GM12878 (cell line): Measurements from ENCODE around the gene ARL5A. TPM values are rescaled to one million over a fixed set of nuclear protein-coding genes. Genes with fewer than 3 reads are reported as not detected.

Experiments used
- ATAC-seq: fragments of 200-7000 bp; cut with Tn5 transposase; 3 replicates; pipeline ENCODE4 v1.9.1; 2020; ENCODE audit warnings: mild to moderate bottlenecking, moderate library complexity
- BruUV-seq: library from RNA; stranded (reverse); fragments of 400-500 nt; replicated peaks from 2 replicates; lab custom pipeline; 2021; lab: Mats Ljungman, UMichigan
- CTCF ChIA-PET: fragments of 300-600 bp; sonication (Branson Sonifier 250); formaldehyde crosslinking; extraction: SDS; loops from one replicate; lab custom pipeline; 2021; ENCODE audit warnings: inconsistent platforms; lab: Yijun Ruan, JAX
- POLR2A ChIA-PET: fragments of 350-600 bp; formaldehyde crosslinking; extraction: SDS; loops from one replicate; lab custom pipeline; 2021; ENCODE audit warnings: inconsistent platforms; lab: Charles Lee
- RAD21 ChIA-PET: fragments of 300-600 bp; sonication (Branson Sonifier 250); formaldehyde crosslinking; loops from one replicate; lab custom pipeline; 2023; ENCODE audit warnings: antibody characterized with exemption; ENCODE audit not compliant: unreplicated experiment; lab: Charles Lee
- SMC1A ChIA-PET: fragments of 300-600 bp; sonication (Branson Sonifier 250); formaldehyde crosslinking; loops from one replicate; lab custom pipeline; 2023; ENCODE audit not compliant: unreplicated experiment, uncharacterized antibody; lab: Charles Lee
- DNase-seq: peaks from one replicate; pipeline ENCODE4 v3.0.0-alpha.2; 2011; ENCODE audit warnings: low read depth, low spot score
- FAIRE-seq: peaks from 3 replicates; lab custom pipeline; 2011; peaks lifted over from hg19 to GRCh38; lab: Jason Lieb, UNC
- H2AFZ ChIP-seq: 2 replicates; pipeline ENCODE4 v1.6.0; 2011; ENCODE audit warnings: low read depth, low read length, control low read depth; ENCODE audit not compliant: control insufficient read depth
- H3K27ac ChIP-seq: 2 replicates; pipeline ENCODE4 v1.5.1; 2011; ENCODE audit warnings: control low read depth; ENCODE audit not compliant: control insufficient read depth, insufficient read depth
- H3K27me3 ChIP-seq, 2 experiments: replicated peaks in 1 of 2; 2 replicates each; pipeline versions ENCODE4 v1.6.0 to v1.6.1; 2011; ENCODE audit warnings: low read length in 1 of 2; ENCODE audit not compliant: control insufficient read depth in 2 of 2, insufficient read depth in 2 of 2
- H3K36me3 ChIP-seq, 2 experiments: 2 replicates each; pipeline ENCODE4 v1.5.1; 2011; ENCODE audit warnings: low read length in 1 of 2; ENCODE audit not compliant: control insufficient read depth in 2 of 2, insufficient read depth in 2 of 2
- H3K4me1 ChIP-seq: 2 replicates; pipeline ENCODE4 v1.6.1; 2011; ENCODE audit warnings: mild to moderate bottlenecking, low read length, moderate library complexity, mixed read lengths; ENCODE audit not compliant: control insufficient read depth, insufficient read depth
- H3K4me2 ChIP-seq: 2 replicates; pipeline ENCODE4 v1.6.0; 2011; ENCODE audit warnings: control low read depth; ENCODE audit not compliant: control insufficient read depth, insufficient read depth
- H3K4me3 ChIP-seq: fragments of 200-600 bp; sonication (generic); 2 replicates; pipeline ENCODE4 v1.5.1; 2016
- H3K79me2 ChIP-seq: 2 replicates; pipeline ENCODE4 v1.6.0; 2011; ENCODE audit warnings: low read length; ENCODE audit not compliant: control insufficient read depth, insufficient read depth
- H3K9ac ChIP-seq: 2 replicates; pipeline ENCODE4 v1.8.0; 2011; ENCODE audit warnings: low read length, control low read depth, mixed read lengths; ENCODE audit not compliant: control insufficient read depth, insufficient read depth
- H3K9me3 ChIP-seq: replicated peaks from 3 replicates; pipeline ENCODE4 v1.5.1; 2011; ENCODE audit warnings: mild to moderate bottlenecking, low read length; ENCODE audit not compliant: control insufficient read depth, insufficient read depth
- H4K20me1 ChIP-seq: 2 replicates; pipeline ENCODE4 v1.6.0; 2011; ENCODE audit not compliant: control insufficient read depth, insufficient read depth
- BHLHE40 ChIP-seq, 2 experiments: fragments of 450-650 bp in 1 of 2; IDR thresholded peaks; 2 replicates each; pipeline ENCODE4 v1.6.1; 2011 to 2017; ENCODE audit warnings: low read depth in 2 of 2, borderline replicate concordance in 1 of 2, improper control_type of control experiment in 1 of 2, low read length in 1 of 2, mild to moderate bottlenecking in 1 of 2
- CEBPB ChIP-seq, 2 experiments: fragments of 150-350 bp in 1 of 2; IDR thresholded peaks; 2 replicates each; pipeline ENCODE4 v1.6.1; 2012 to 2014; ENCODE audit warnings: low read depth in 2 of 2, low read length in 2 of 2, borderline replicate concordance in 1 of 2, inconsistent platforms in 1 of 2
- EGR1 ChIP-seq, 2 experiments: IDR thresholded peaks; 1 replicate in 1 of 2; 2 replicates in 1 of 2; pipeline ENCODE4 v1.6.1; 2011 to 2012; ENCODE audit warnings: low read depth in 2 of 2, low read length in 2 of 2, borderline replicate concordance in 1 of 2, mild to moderate bottlenecking in 1 of 2, moderate library complexity in 1 of 2
- GATAD2B ChIP-seq: fragments of 450-650 bp; conservative IDR thresholded peaks from 2 replicates; pipeline ENCODE4 v1.6.1; 2017; ENCODE audit warnings: low read depth, mild to moderate bottlenecking, moderate library complexity
- NFYB ChIP-seq: IDR thresholded peaks from 2 replicates; pipeline ENCODE4 v1.6.1; 2011; ENCODE audit warnings: low read depth, mild to moderate bottlenecking, low read length, improper control_type of control experiment, moderate library complexity; ENCODE audit not compliant: insufficient read depth
- NR2C1 ChIP-seq: fragments of 450-650 bp; IDR thresholded peaks from 2 replicates; pipeline ENCODE4 v1.6.1; 2017; ENCODE audit warnings: antibody characterized with exemption, mild to moderate bottlenecking, moderate library complexity
- POU2F2 ChIP-seq: IDR thresholded peaks from 3 replicates; pipeline ENCODE4 v1.6.1; 2011; ENCODE audit warnings: low read depth, mild to moderate bottlenecking, low read length, borderline replicate concordance
- RBBP5 ChIP-seq: fragments of 200-600 bp; sonication (generic); conservative IDR thresholded peaks from 2 replicates; pipeline ENCODE4 v1.6.1; 2016
- SUPT20H ChIP-seq: IDR thresholded peaks from 2 replicates; pipeline ENCODE4 v1.6.1; 2011; ENCODE audit warnings: low read depth, mild to moderate bottlenecking, low read length, moderate library complexity, borderline replicate concordance; ENCODE audit not compliant: control insufficient read depth
- ZNF592 ChIP-seq: fragments of 450-650 bp; IDR thresholded peaks from 2 replicates; pipeline ENCODE4 v1.6.1; 2017; ENCODE audit warnings: mild to moderate bottlenecking, moderate library complexity
- WGBS: methylation state at CpG from one replicate; pipeline ENCODE4 v1.1.6; 2016; ENCODE audit warnings: low lambda C conversion rate; ENCODE audit not compliant: insufficient replicate concordance, insufficient coverage; ENCODE audit errors: missing lambda C conversion rate; 5-methylcytosine and 5-hydroxymethylcytosine counted together
- in situ Hi-C: fragments of 300-500 bp; cut with MboI; formaldehyde crosslinking; loops from 9 replicates; pipeline ENCODE4 v1.14.3; 2018; ENCODE audit warnings: mixed read lengths
- intact Hi-C: fragments of 100-400 bp; cut with micrococcal nuclease; formaldehyde crosslinking; loops from one replicate; pipeline ENCODE4 v1.14.2; 2022; ENCODE audit not compliant: unreplicated experiment
- polyA plus RNA-seq, 11 experiments: library from polyadenylated mRNA; depleted of rRNA in 4 of 11; unstranded in 6 of 11; stranded (reverse) in 5 of 11; fragments of >200 nt; fragmentation: Nextera tagmentation in 4 of 11; fragmentation: Illumina TruSeq in 1 of 11; extraction: Ambion mirVana in 4 of 11; extraction: Trizol in 1 of 11; gene quantifications; 1 replicate in 1 of 11; 2 replicates in 10 of 11; pipeline versions ENCODE4 v1.2.1 to v1.2.3, GENCODE V29; 2011 to 2016; ENCODE audit warnings: inconsistent platforms in 2 of 11, missing spikeins in 2 of 11, low read depth in 1 of 11
- total RNA-seq, 4 experiments: library from RNA; depleted of rRNA in 3 of 4; stranded (reverse); fragments of >200 nt in 3 of 4; fragmentation: Illumina TruSeq in 1 of 4; extraction: Trizol in 1 of 4; gene quantifications; 2 replicates each; pipeline versions ENCODE4 v1.2.1 to v1.2.3, GENCODE V29; 2013 to 2021
- TF ChIP-seq, protein P1 (sequence below): IDR thresholded peaks from 2 replicates; pipeline ENCODE4 v1.6.1; 2012; ENCODE audit warnings: low read depth, low read length, improper control_type of control experiment
- TF ChIP-seq, protein P2 (sequence below): fragments of 450-650 bp; formaldehyde crosslinking; IDR thresholded peaks from 2 replicates; pipeline ENCODE4 v1.4.0; 2022; ENCODE audit warnings: mild to moderate bottlenecking, moderate library complexity

ARL5A gene
- total and polyA plus RNA-seq, 10 of the 15 experiments (the other 5 are each of a cell fraction or from before 2014, with no cell fraction given) = 9.4 to 52.9 (median 32.0) TPM

DNA sequence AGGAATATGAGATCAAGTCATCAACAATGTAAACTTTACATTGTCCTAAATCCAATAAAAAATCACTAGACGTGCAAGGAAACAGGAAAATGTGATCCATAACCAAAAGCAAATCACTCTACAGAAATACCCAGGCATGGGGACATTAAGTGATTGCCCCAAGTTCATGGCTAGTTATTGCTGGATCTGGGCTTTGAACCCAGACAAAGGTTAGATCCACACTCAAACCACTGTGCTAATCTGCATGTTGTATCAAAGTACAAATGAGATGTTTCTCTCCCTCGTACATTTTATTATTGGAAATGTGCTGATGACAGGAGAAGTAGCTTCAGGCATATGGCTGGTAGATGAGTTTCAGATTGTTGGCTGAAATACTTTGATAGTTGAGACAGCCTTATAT is 2.7 kb upstream of the ARL5A start:
- BruUV-seq = no TSS peak
- POLR2A ChIA-PET = interaction anchor here (0.6 to 1.2 kb wide), 2 partner anchors 8 to 571 kb away, joined by 3 to 4 read pairs; no protein-coding TSS in a partner anchor
- TF ChIP-seq NR2C1 (no peak), BHLHE40 (IDR thresholded peaks at IDR 0.05; ENCODE audit: borderline replicate concordance in 1 of 2, low read depth in 2 of 2, low read length in 1 of 2) (no peak), SUPT20H (no peak), GATAD2B (no peak), POU2F2 (no peak), ZNF592 (no peak), NFYB (no peak), RBBP5 (no peak), EGR1 (IDR thresholded peaks at IDR 0.05; ENCODE audit: borderline replicate concordance in 1 of 2, low read depth in 2 of 2, low read length in 2 of 2) (no peak), CEBPB (IDR thresholded peaks at IDR 0.05; ENCODE audit: borderline replicate concordance in 1 of 2, low read depth in 2 of 2, low read length in 2 of 2) (no peak)
- TF ChIP-seq, protein P1, sequence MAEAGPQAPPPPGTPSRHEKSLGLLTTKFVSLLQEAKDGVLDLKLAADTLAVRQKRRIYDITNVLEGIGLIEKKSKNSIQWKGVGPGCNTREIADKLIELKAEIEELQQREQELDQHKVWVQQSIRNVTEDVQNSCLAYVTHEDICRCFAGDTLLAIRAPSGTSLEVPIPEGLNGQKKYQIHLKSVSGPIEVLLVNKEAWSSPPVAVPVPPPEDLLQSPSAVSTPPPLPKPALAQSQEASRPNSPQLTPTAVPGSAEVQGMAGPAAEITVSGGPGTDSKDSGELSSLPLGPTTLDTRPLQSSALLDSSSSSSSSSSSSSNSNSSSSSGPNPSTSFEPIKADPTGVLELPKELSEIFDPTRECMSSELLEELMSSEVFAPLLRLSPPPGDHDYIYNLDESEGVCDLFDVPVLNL = no peak
- TF ChIP-seq, protein P2, sequence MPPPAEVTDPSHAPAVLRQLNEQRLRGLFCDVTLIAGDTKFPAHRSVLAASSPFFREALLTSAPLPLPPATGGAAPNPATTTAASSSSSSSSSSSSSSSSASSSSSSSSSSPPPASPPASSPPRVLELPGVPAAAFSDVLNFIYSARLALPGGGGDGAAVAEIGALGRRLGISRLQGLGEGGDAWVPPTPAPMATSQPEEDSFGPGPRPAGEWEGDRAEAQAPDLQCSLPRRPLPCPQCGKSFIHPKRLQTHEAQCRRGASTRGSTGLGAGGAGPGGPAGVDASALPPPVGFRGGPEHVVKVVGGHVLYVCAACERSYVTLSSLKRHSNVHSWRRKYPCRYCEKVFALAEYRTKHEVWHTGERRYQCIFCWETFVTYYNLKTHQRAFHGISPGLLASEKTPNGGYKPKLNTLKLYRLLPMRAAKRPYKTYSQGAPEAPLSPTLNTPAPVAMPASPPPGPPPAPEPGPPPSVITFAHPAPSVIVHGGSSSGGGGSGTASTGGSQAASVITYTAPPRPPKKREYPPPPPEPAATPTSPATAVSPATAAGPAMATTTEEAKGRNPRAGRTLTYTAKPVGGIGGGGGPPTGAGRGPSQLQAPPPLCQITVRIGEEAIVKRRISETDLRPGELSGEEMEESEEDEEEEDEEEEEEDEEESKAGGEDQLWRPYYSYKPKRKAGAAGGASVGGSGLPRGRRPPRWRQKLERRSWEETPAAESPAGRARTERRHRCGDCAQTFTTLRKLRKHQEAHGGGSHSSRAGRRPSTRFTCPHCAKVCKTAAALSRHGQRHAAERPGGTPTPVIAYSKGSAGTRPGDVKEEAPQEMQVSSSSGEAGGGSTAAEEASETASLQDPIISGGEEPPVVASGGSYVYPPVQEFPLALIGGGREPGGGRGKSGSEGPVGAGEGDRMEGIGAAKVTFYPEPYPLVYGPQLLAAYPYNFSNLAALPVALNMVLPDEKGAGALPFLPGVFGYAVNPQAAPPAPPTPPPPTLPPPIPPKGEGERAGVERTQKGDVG (CRISPR knock-in tag) = no peak

More for the DNA sequence above, 2.7 kb upstream of the ARL5A start:
- Histone ChIP-seq H2AFZ (no peak overlapping the region), H3K79me2 (peaks cover 23% of the 10 kb centered on the region), H3K9me3 (no peaks in the 10 kb centered on the region), H3K27me3 (no peaks in the 10 kb centered on the region), H3K4me3 (no peak overlapping the region), H4K20me1 (no peaks in the 10 kb centered on the region), H3K4me2 (no peak overlapping the region), H3K27ac (no peak overlapping the region), H3K4me1 (peaks cover 11% of the 10 kb centered on the region; the same call in 1 of the 2 replicates), H3K9ac (no peak overlapping the region), H3K36me3 (no peaks in the 10 kb centered on the region)
- intact Hi-C loops = no loop called here
- CTCF ChIA-PET = no interaction called here
- no peak for ATAC-seq
- DNase-seq = no peak
- WGBS = 80% methylated on average over 2 of the region's 2 CpGs
- no peak for FAIRE-seq
- in situ Hi-C loops = no loop called here
- SMC1A ChIA-PET = interaction anchor here (0.8 to 2.0 kb wide), 4 partner anchors 9 to 59 kb away, joined by 3 to 5 read pairs (median 4); no protein-coding TSS in a partner anchor
- RAD21 ChIA-PET = interaction anchor here (1.1 kb wide), 1 partner anchor 30 kb away, joined by 3 read pairs; no protein-coding TSS in a partner anchor
